Measurements from ENCODE around the gene CFAP99. TPM values are rescaled to one million over a fixed set of nuclear protein-coding genes. Genes with fewer than 3 reads are reported as not detected.
"Not testable (repeated sequence)": the region's sequence is repeated elsewhere in the genome, so short reads cannot be mapped to it uniquely, and the experiment has no call there.

Gene CFAP99
- total and polyA plus RNA-seq, 9 donors = 0.10 to 12.9 (median 1.4) TPM; not detected in 4

GRCh38 chr4:2461246-2461960 is 42.6 kb downstream of the CFAP99 start:
- H3K4me3 ChIP-seq = no peak overlapping the region
- no peaks in the 10 kb centered on the region for H3K9me3 ChIP-seq
- no peak overlapping the region for H3K27ac ChIP-seq
- 81 to 88% (median 86%) methylated on average over 15 of the region's 15 CpGs for WGBS, 3 donors
- intact Hi-C loops (cut with DNase I) = loop anchor here (5.0 to 10.0 kb wide), 7 partner anchors 73 to 1787 kb away; partner anchors contain the start of genes FAM193A (in 2 of the 4), ATP5ME (in 1 of the 4), HAUS3 (in 1 of the 4) and MXD4 (in 1 of the 4)
- no peaks in the 10 kb centered on the region for H3K4me1 ChIP-seq (ENCODE audit: insufficient read depth)
- DNase-seq = no peak
- H3K36me3 ChIP-seq = no peaks in the 10 kb centered on the region
- H3K27me3 ChIP-seq = no peaks in the 10 kb centered on the region
- TF ChIP-seq CTCF (IDR thresholded peaks at IDR 0.05) (no peak), EP300 (IDR thresholded peaks at IDR 0.05) (no peak), POLR2A (IDR thresholded peaks at IDR 0.05) (no peak)

GRCh38 chr4:2462218-2462991 is 43.6 kb downstream of the CFAP99 start:
- peak; percentile 65 to 83 (median 72) for DNase-seq
- TF ChIP-seq EP300 (IDR thresholded peaks at IDR 0.05) = no peak
- TF ChIP-seq POLR2A (IDR thresholded peaks at IDR 0.05) = no peak
- TF ChIP-seq CTCF (IDR thresholded peaks at IDR 0.05) = peak; percentile 39 to 60 (median 56)
- H3K27me3 ChIP-seq = no peaks in the 10 kb centered on the region
- H3K36me3 ChIP-seq = no peaks in the 10 kb centered on the region
- H3K4me1 ChIP-seq (ENCODE audit: insufficient read depth) = no peaks in the 10 kb centered on the region
- H3K27ac ChIP-seq = peak overlapping the region in 1 of 2 donors; percentile 72
- 3 to 8% (median 3%) methylated on average over 56 to 99 of the region's 99 CpGs for WGBS, 3 donors
- no peaks in the 10 kb centered on the region for H3K9me3 ChIP-seq
- H3K4me3 ChIP-seq = peak overlapping the region; percentile 38
- intact Hi-C loops (cut with DNase I) = loop anchor here (5.0 to 10.0 kb wide), 7 partner anchors 72 to 1788 kb away; partner anchors contain the start of genes FAM193A (in 2 of the 4), ATP5ME (in 1 of the 4), HAUS3 (in 1 of the 4) and MXD4 (in 1 of the 4)

GRCh38 chr4:2462992-2463762 is 44.4 kb downstream of the CFAP99 start:
- Histone ChIP-seq H3K27me3 (no peaks in the 10 kb centered on the region), H3K9me3 (no peaks in the 10 kb centered on the region), H3K27ac (peak overlapping the region in 1 of 2 donors; percentile 72), H3K36me3 (no peaks in the 10 kb centered on the region), H3K4me1 (ENCODE audit: insufficient read depth) (no peaks in the 10 kb centered on the region), H3K4me3 (peak overlapping the region; percentile 38)
- DNase-seq = no peak
- TF ChIP-seq CTCF (IDR thresholded peaks at IDR 0.05) = no peak
- no peak for TF ChIP-seq POLR2A (IDR thresholded peaks at IDR 0.05)
- TF ChIP-seq EP300 (IDR thresholded peaks at IDR 0.05) = no peak
- intact Hi-C loops (cut with DNase I) = loop anchor here (5.0 to 10.0 kb wide), 7 partner anchors 72 to 1788 kb away; partner anchors contain the start of genes FAM193A (in 2 of the 4), ATP5ME (in 1 of the 4), HAUS3 (in 1 of the 4) and MXD4 (in 1 of the 4)
- 30 to 37% (median 30%) methylated on average over 35 of the region's 35 CpGs for WGBS, 3 donors

GRCh38 chr4:2465032-2465431 is 46.3 kb downstream of the CFAP99 start:
- TF ChIP-seq CTCF (IDR thresholded peaks at IDR 0.05) (no peak), POLR2A (IDR thresholded peaks at IDR 0.05) (no peak), EP300 (IDR thresholded peaks at IDR 0.05) (no peak)
- Histone ChIP-seq H3K4me3 (no peak overlapping the region), H3K4me1 (ENCODE audit: insufficient read depth) (no peaks in the 10 kb centered on the region), H3K36me3 (no peaks in the 10 kb centered on the region), H3K27ac (no peak overlapping the region), H3K9me3 (no peaks in the 10 kb centered on the region), H3K27me3 (no peaks in the 10 kb centered on the region)
- DNase-seq = no peak
- WGBS, 3 donors = 78 to 83% (median 79%) methylated on average over 6 of the region's 6 CpGs
- intact Hi-C loops (cut with DNase I) = loop anchor here in 3 of 4 donors (5.0 to 10.0 kb wide), 6 partner anchors 70 to 1790 kb away; partner anchors contain the start of genes HAUS3 (in 2 of the 3), POLN (in 2 of the 3), ATP5ME (in 1 of the 3) and FAM193A (in 1 of the 3)

GRCh38 chr4:2465544-2465943 is 46.8 kb downstream of the CFAP99 start:
- H3K36me3 ChIP-seq; H3K4me1 ChIP-seq (ENCODE audit: insufficient read depth); H3K27ac ChIP-seq; H3K4me3 ChIP-seq; DNase-seq; H3K27me3 ChIP-seq; H3K9me3 ChIP-seq: not testable (repeated sequence)
- intact Hi-C loops (cut with DNase I) = loop anchor here in 3 of 4 donors (5.0 to 10.0 kb wide), 6 partner anchors 69 to 1791 kb away; partner anchors contain the start of genes HAUS3 (in 2 of the 3), POLN (in 2 of the 3), ATP5ME (in 1 of the 3) and FAM193A (in 1 of the 3)
